Nephron progenitor cell (in vitro differentiated cells): ENCODE results near the gene KAT2B.

ENCODE experiments used
- DNase-seq: peaks from one replicate; pipeline ENCODE4 v3.0.0; 2021
- H3K27ac Mint-ChIP-seq: 2 replicates; pipeline ENCODE4 v1.8.0; 2021; ENCODE audit warnings: mild to moderate bottlenecking, moderate library complexity, mixed read lengths
- H3K27me3 Mint-ChIP-seq: 2 replicates; pipeline ENCODE4 v1.8.0; 2021; ENCODE audit warnings: mild to moderate bottlenecking, low read depth, mixed read lengths; ENCODE audit not compliant: poor library complexity
- H3K36me3 Mint-ChIP-seq: 2 replicates; pipeline ENCODE4 v1.8.0; 2021; ENCODE audit warnings: low read depth, mixed read lengths
- H3K4me1 Mint-ChIP-seq: 2 replicates; pipeline ENCODE4 v1.8.0; 2021; ENCODE audit warnings: mixed read lengths
- H3K4me3 Mint-ChIP-seq: 2 replicates; pipeline ENCODE4 v1.8.0; 2021; ENCODE audit warnings: mild to moderate bottlenecking, moderate library complexity, mixed read lengths
- H3K9me3 Mint-ChIP-seq: 2 replicates; pipeline ENCODE4 v1.8.0; 2021; ENCODE audit warnings: mild to moderate bottlenecking, moderate library complexity, mixed read lengths
- CTCF ChIP-seq: fragments of 200-600 bp; sonication (generic); IDR thresholded peaks from 2 replicates; pipeline ENCODE4 v1.5.0; 2021; ENCODE audit warnings: antibody characterized with exemption

Gene KAT2B

GRCh38 chr3:20077068-20077467 is 36.8 kb downstream of the KAT2B start:
- Mint-ChIP-seq H3K27ac (peak overlapping the region; percentile 21), H3K9me3 (no peaks in the 10 kb centered on the region), H3K4me3 (no peak overlapping the region), H3K27me3 (peaks cover 3% of the 10 kb centered on the region), H3K4me1 (peaks cover 67% of the 10 kb centered on the region), H3K36me3 (no peaks in the 10 kb centered on the region)
- no peak for DNase-seq
- TF ChIP-seq CTCF = no peak

DNA sequence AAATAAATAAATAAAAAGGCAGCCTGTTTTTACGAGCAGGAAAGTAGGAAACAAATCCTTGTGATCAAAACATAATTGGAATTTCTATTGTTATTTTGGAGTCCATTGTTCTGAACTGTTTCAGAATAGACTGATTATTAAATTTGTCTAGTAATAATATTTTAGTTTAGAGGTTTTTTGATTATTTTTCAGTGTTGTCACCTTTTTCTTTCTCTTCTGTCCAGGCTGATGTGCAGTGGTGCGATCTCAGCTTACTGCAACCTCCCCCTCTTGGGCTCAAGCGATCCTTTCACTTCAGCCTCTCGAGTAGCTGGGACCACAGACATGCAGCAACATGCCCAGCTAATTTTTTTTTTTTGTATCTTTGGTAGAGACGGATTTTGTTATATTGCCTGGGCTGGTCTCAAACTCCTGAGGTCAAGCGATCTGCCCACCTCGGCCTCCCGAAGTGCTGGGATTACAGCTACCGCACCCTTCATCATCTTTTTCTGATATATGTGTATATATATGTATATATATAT is 38.0 kb downstream of the KAT2B start:
- no peak for TF ChIP-seq CTCF
- H3K27me3 Mint-ChIP-seq = peaks cover 3% of the 10 kb centered on the region

GRCh38 chr3:20079621-20080020 is 39.4 kb downstream of the KAT2B start:
- Mint-ChIP-seq H3K36me3 (no peaks in the 10 kb centered on the region), H3K4me3 (no peak overlapping the region), H3K4me1 (peaks cover 54% of the 10 kb centered on the region), H3K27me3 (peaks cover 3% of the 10 kb centered on the region), H3K9me3 (no peaks in the 10 kb centered on the region), H3K27ac (peak overlapping the region; percentile 57)
- no peak for TF ChIP-seq CTCF
- no peak for DNase-seq

More for the DNA sequence above, 38.0 kb downstream of the KAT2B start:
- Mint-ChIP-seq H3K4me1 (peaks cover 55% of the 10 kb centered on the region), H3K9me3 (no peaks in the 10 kb centered on the region), H3K27ac (peak overlapping the region; percentile 97), H3K36me3 (no peaks in the 10 kb centered on the region), H3K4me3 (no peak overlapping the region)
- no peak for DNase-seq

DNA sequence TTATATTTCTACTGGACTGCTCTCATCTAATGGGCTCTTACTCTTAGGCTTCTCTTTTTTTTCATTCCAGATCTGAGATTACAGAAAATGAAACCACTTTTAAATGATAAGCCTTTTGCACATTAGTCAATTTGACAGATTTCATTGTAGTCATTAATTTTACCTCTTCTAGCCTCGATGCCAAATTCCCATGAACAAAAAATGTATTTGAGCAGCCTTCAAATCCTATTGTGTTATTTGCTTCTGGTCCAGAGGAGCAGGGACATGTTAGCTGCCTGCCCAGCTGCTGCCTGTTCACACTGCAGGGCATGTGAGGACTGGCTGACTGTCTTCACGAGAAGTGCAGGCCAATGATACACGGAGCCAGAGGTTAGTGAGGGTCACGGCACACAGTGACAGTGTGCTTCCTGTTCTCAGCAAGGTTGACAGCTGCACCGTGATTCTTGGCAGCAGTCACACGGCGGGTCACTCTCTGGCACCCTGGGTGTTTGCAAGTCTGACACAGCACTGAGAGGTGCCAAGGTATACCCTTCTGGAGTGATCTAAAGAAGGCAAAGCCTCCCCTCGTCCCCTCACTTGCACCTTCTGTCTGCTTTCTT is 40.8 kb downstream of the KAT2B start:
- Mint-ChIP-seq H3K27ac (peak overlapping the region; percentile 80), H3K9me3 (no peaks in the 10 kb centered on the region), H3K36me3 (no peaks in the 10 kb centered on the region), H3K4me1 (peaks cover 43% of the 10 kb centered on the region), H3K4me3 (no peak overlapping the region), H3K27me3 (peaks cover 3% of the 10 kb centered on the region)
- peak; percentile 47 for DNase-seq
- no peak for TF ChIP-seq CTCF

- TF ChIP-seq CTCF = no peak
- peak overlapping the region; percentile 36 for H3K27ac Mint-ChIP-seq
- H3K36me3 Mint-ChIP-seq = no peaks in the 10 kb centered on the region
- no peak for DNase-seq
- H3K4me1 Mint-ChIP-seq = peaks cover 28% of the 10 kb centered on the region
- H3K4me3 Mint-ChIP-seq = no peak overlapping the region
- no peaks in the 10 kb centered on the region for H3K9me3 Mint-ChIP-seq
- no peaks in the 10 kb centered on the region for H3K27me3 Mint-ChIP-seq
These were observed 43.0 kb downstream of the KAT2B start for GRCh38 chr3:20083253-20083652.

- peak overlapping the region; percentile 44 for H3K27ac Mint-ChIP-seq
- H3K4me3 Mint-ChIP-seq = no peak overlapping the region
- TF ChIP-seq CTCF = no peak
- peaks cover 25% of the 10 kb centered on the region for H3K4me1 Mint-ChIP-seq
- no peak for DNase-seq
- H3K27me3 Mint-ChIP-seq = no peaks in the 10 kb centered on the region
- no peaks in the 10 kb centered on the region for H3K36me3 Mint-ChIP-seq
- H3K9me3 Mint-ChIP-seq = peaks cover 5% of the 10 kb centered on the region
These were observed 43.7 kb downstream of the KAT2B start for GRCh38 chr3:20083953-20084352.
